Measurements from ENCODE around the gene AMY1A.
"Not testable (repeated sequence)": the region's sequence is repeated elsewhere in the genome, so short reads cannot be mapped to it uniquely, and the experiment has no call there.

- TF ChIP-seq, protein P1, sequence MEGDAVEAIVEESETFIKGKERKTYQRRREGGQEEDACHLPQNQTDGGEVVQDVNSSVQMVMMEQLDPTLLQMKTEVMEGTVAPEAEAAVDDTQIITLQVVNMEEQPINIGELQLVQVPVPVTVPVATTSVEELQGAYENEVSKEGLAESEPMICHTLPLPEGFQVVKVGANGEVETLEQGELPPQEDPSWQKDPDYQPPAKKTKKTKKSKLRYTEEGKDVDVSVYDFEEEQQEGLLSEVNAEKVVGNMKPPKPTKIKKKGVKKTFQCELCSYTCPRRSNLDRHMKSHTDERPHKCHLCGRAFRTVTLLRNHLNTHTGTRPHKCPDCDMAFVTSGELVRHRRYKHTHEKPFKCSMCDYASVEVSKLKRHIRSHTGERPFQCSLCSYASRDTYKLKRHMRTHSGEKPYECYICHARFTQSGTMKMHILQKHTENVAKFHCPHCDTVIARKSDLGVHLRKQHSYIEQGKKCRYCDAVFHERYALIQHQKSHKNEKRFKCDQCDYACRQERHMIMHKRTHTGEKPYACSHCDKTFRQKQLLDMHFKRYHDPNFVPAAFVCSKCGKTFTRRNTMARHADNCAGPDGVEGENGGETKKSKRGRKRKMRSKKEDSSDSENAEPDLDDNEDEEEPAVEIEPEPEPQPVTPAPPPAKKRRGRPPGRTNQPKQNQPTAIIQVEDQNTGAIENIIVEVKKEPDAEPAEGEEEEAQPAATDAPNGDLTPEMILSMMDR (IDR thresholded peaks at IDR 0.05; ENCODE audit: borderline replicate concordance, extremely low read depth, low read length, poor library complexity, severe bottlenecking) = not testable (repeated sequence)
- not testable (repeated sequence) for TF ChIP-seq EZH2 (IDR thresholded peaks at IDR 0.05; ENCODE audit: borderline replicate concordance, low read depth, low read length, severe bottlenecking)
Measured at GRCh38 chr1:103641194-103641593, 14.4 kb upstream of the AMY1A start.
